Activated naive CD4-positive, alpha-beta T cell treated with anti-CD3 and anti-CD28 coated beads, Interleukin-2, amount 50 U/mL, for 24 hours (primary cell): Measurements from ENCODE around the gene MOB3A.
"Not testable (repeated sequence)": the region's sequence is repeated elsewhere in the genome, so short reads cannot be mapped to it uniquely, and the experiment has no call there.

ENCODE experiments used
- H3K27ac Mint-ChIP-seq: one replicate; pipeline ENCODE4 v1.8.0; 2021; ENCODE audit warnings: mild to moderate bottlenecking, mixed read lengths
- H3K27me3 Mint-ChIP-seq: one replicate; pipeline ENCODE4 v1.8.0; 2021; ENCODE audit warnings: mixed read lengths
- H3K36me3 Mint-ChIP-seq: one replicate; pipeline ENCODE4 v1.8.0; 2021; ENCODE audit warnings: mixed read lengths
- H3K4me1 Mint-ChIP-seq: one replicate; pipeline ENCODE4 v1.8.0; 2021; ENCODE audit warnings: mixed read lengths
- H3K4me3 Mint-ChIP-seq: one replicate; pipeline ENCODE4 v1.8.0; 2021; ENCODE audit warnings: mild to moderate bottlenecking, mixed read lengths
- H3K9me3 Mint-ChIP-seq: one replicate; pipeline ENCODE4 v1.8.0; 2021; ENCODE audit warnings: mixed read lengths

Gene MOB3A

DNA sequence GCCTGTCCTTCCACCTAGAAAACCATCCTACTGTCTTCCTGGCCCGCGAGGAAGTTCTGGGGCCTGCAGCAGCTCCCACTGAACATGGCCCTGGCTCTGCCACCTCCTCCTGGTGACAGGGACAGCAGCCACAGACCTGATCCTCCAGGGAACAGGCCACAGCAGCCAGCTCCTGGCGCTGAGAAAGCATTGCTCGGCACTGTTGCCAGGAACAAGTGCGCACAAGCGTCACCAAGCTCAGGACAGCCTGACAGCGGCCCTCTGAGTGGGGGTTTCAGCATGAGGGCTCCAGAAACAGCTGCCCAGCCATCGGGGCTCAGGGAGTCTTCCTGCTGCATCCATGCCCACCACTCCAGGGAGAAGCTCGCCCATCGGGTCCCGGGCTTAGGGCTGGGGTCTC lies 33.4 kb upstream of the MOB3A start:
- H3K36me3 Mint-ChIP-seq, result no peaks in the 10 kb centered on the region
- H3K9me3 Mint-ChIP-seq, result no peaks in the 10 kb centered on the region
- no peak overlapping the region for H3K4me3 Mint-ChIP-seq
- H3K27me3 Mint-ChIP-seq, result no peaks in the 10 kb centered on the region
- no peaks in the 10 kb centered on the region for H3K4me1 Mint-ChIP-seq
- no peak overlapping the region for H3K27ac Mint-ChIP-seq

DNA sequence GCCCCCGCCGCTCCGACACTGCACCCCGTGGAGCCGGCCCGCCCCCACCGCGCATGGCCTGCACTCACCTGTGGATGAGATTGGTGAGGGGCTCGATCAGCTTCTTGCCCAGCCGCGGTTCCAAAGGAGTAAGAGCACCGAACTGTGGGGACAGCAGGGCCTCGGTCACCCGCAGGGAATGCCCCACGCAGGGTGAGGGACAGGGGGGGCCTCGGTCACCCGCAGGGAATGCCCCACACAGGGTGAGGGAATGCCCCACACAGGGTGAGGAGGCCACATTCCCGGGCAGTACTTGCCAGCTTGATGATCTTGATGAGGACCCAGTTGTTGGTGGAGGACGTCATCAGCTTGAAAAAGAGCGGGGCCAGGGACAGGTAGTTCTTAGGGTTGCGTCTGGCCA lies 32.9 kb upstream of the MOB3A start:
- Mint-ChIP-seq H3K27ac (no peak overlapping the region), H3K36me3 (no peaks in the 10 kb centered on the region), H3K27me3 (no peaks in the 10 kb centered on the region), H3K9me3 (no peaks in the 10 kb centered on the region), H3K4me1 (no peaks in the 10 kb centered on the region), H3K4me3 (no peak overlapping the region)

DNA sequence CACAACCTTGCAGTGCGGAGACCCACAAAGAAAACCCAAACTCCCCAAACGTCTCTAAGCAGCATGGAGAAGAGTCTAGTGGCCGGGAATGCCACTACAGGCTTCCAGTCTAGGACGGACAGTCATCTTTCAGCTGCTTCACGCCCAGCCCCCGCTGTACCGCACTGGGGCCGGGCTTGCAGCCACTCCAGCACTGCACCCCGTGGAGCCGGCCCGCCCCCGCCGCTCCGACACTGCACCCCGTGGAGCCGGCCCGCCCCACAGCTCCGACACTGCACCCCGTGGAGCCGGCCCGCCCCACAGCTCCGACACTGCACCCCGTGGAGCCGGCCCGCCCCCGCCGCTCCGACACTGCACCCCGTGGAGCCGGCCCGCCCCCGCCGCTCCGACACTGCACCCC lies 32.1 kb upstream of the MOB3A start:
- H3K27ac Mint-ChIP-seq, H3K4me1 Mint-ChIP-seq, H3K36me3 Mint-ChIP-seq, H3K27me3 Mint-ChIP-seq, H3K4me3 Mint-ChIP-seq, H3K9me3 Mint-ChIP-seq: not testable (repeated sequence)

DNA sequence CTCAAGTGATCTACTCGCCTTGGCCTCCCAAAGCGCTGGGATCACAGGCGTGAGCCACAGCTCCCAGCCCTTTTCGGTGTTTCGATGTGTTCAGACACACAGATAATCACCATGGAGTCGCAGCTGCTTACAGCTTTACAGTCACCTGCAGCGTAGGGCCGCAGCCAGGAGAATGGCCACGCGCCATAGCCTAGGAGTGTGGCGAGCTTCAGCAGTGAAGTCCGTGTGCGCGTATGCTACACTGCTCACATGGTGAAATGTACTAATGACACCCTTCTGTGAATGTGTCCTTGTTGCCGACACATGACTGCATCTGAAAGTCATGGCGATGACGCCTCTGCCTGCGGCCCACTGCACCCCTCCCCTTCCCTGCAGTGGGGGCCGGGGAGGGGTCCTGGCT lies 31.6 kb upstream of the MOB3A start:
- Mint-ChIP-seq H3K9me3 (no peaks in the 10 kb centered on the region), H3K36me3 (no peaks in the 10 kb centered on the region), H3K27ac (no peak overlapping the region), H3K4me1 (no peaks in the 10 kb centered on the region), H3K4me3 (no peak overlapping the region), H3K27me3 (no peaks in the 10 kb centered on the region)

DNA sequence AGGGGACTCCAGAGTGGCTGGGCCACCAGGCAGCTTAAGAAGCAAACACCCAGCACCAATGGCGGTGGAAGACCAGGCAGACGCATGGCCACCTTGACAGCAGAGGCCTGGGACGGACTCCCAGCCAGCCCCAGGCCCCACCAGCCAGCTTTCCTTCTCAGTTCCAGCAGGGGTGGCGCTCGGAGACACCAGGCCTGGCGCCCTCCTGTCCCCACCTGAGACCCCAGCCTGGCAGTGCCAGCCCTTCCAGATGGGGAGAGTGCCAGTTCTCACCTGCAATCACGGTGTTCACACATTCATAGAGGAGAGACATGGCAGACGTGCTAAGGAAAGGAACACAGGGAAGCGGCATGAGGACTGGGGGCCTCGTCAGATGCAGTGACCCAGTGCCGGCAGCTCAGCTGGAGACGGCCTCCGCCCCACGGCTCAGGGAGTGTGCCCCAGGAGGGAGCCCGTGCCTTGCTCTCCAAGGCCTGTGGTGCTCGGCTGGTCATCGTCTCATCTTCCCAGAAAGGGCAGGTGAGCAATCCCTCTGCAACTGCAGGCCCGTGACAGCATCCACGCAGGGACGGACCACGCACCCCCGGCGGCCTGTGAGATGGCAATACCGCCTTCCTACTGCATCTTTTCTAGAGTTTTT lies 30.9 kb upstream of the MOB3A start:
- Mint-ChIP-seq H3K27ac (no peak overlapping the region), H3K9me3 (no peaks in the 10 kb centered on the region), H3K4me1 (no peaks in the 10 kb centered on the region), H3K36me3 (no peaks in the 10 kb centered on the region), H3K4me3 (no peak overlapping the region), H3K27me3 (no peaks in the 10 kb centered on the region)

DNA sequence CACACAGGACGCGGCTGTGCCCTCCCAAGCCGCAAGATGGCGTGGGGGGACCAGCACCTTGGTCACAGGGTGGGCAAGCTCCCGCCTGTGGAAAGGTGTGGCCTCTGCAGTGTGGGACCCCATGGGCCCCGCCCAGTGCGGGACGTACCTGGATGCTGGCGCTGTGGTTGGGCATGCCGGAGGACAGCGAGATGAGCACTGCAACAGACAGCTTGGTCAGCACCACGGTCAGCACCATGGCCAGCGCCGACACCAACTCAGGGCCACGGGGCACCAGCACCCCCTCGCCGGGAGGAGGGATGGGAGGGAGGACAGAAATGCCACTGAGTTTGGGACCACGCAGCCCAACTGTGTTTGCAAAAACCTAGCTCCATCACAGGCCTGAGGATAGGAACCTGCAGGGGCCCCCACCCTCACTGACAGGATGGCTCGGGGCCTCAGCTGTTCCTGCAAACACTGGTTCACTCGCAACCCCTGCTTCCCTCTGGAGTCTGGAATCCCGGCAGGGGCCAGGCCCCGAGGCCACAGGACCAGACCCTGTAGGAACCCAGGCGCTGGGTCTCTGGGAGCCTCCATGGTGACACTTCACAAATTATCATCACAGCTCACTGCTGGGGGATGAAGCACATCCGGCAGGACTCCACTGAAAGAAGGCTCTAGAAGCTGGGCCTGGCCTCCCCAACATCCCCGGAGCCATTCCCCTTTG lies 27.7 kb upstream of the MOB3A start:
- no peak overlapping the region for H3K27ac Mint-ChIP-seq
- no peaks in the 10 kb centered on the region for H3K4me1 Mint-ChIP-seq
- peaks cover under 1% of the 10 kb centered on the region for H3K36me3 Mint-ChIP-seq
- H3K4me3 Mint-ChIP-seq, result no peak overlapping the region
- H3K27me3 Mint-ChIP-seq, result no peaks in the 10 kb centered on the region
- no peaks in the 10 kb centered on the region for H3K9me3 Mint-ChIP-seq

DNA sequence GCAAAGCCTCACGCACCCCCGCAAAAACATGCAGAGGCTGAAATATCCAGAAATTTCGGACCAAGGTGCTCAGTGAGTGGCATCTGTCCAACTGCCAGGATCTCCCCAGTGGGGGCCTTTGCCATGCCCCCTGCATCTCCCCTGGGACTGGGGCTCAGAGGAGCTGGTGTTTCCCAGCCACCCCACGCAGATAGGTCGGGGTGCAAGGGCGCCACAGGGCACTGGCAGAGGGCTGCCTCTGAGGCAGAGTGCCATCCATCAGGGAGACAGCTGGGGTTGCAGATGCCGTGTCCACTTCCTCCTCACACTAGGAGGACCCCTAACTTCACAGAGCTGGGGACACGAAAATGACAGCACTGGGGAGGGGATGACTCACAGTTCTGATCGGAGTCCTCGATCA lies 26.9 kb upstream of the MOB3A start:
- no peak overlapping the region for H3K4me3 Mint-ChIP-seq
- H3K9me3 Mint-ChIP-seq, result no peaks in the 10 kb centered on the region
- no peaks in the 10 kb centered on the region for H3K4me1 Mint-ChIP-seq
- H3K36me3 Mint-ChIP-seq, result peaks cover 2% of the 10 kb centered on the region
- H3K27me3 Mint-ChIP-seq, result no peaks in the 10 kb centered on the region
- no peak overlapping the region for H3K27ac Mint-ChIP-seq

DNA sequence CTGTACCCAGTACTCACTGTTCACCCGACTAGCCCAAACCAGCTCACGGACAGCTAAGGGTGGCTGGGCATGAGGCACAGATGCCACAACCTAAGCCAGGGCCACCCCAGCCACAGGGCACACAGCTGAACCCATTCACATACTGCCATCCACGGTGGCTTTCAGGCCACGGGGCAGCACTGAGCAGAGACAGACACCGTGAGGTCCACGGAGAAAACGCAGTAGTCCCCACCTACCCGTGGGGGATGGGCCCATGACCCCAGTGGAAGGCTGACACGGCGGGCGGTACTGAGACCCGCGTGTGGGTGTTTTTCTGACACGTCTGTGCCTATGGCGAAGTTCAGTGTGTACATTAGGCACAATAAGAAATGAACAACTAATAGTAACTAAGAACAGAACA lies 26.1 kb upstream of the MOB3A start:
- H3K4me3 Mint-ChIP-seq, result no peak overlapping the region
- H3K4me1 Mint-ChIP-seq, result no peaks in the 10 kb centered on the region
- H3K36me3 Mint-ChIP-seq, result peaks cover 2% of the 10 kb centered on the region
- H3K27me3 Mint-ChIP-seq, result no peaks in the 10 kb centered on the region
- no peaks in the 10 kb centered on the region for H3K9me3 Mint-ChIP-seq
- H3K27ac Mint-ChIP-seq, result no peak overlapping the region

DNA sequence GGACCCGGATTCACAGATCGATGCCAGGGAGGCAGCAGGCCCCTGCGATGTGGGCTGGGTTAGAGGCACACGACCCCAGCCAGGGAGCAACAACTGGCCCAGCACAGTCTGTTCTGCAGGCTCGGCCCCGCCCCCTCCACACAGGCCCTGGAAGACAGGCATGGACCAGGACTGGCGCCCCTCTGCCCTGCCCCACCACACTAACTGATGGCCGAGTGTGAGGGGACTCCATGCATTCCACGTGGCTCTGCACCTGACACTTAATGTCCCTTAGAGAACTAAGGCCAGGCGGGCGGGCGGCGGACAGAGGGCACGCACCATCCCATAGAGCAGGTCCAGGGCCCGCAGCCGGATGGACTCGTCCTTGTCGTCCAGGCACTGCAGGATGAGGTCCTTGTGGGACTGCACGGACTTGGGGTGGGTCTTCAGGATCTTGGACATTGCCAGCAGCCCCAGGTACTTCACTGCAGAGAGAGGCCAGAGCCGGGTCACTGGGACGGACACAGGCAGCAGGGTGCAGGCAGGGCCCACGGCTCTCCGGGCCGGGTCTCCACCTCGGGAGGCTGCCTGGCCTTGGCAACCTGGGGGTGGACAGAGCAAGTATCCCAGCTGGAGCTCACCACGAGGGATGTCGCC lies 25.4 kb upstream of the MOB3A start:
- Mint-ChIP-seq H3K4me3 (no peak overlapping the region), H3K4me1 (no peaks in the 10 kb centered on the region), H3K27me3 (no peaks in the 10 kb centered on the region), H3K27ac (no peak overlapping the region), H3K36me3 (peaks cover 2% of the 10 kb centered on the region), H3K9me3 (no peaks in the 10 kb centered on the region)

DNA sequence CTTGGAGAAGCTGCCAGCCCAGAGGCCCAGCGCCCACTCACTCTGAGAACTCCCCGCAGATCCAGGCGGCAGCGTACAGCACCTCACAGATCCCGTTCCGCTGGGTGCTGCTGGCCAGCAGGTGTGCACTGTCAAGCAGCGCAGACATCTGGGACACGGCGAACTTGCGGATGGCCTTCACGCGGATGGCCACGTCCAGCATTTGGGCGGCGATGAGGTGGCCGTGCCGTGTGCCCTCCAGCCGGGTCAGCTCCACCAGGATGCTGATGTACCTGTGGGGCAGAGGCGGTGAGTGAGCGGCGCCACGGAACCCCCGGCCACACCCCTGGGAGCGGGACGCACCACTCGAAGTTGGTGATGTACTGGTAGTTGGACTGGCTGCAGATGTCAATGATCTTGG lies 24.7 kb upstream of the MOB3A start:
- Mint-ChIP-seq H3K4me1 (no peaks in the 10 kb centered on the region), H3K27ac (no peak overlapping the region), H3K4me3 (no peak overlapping the region)

DNA sequence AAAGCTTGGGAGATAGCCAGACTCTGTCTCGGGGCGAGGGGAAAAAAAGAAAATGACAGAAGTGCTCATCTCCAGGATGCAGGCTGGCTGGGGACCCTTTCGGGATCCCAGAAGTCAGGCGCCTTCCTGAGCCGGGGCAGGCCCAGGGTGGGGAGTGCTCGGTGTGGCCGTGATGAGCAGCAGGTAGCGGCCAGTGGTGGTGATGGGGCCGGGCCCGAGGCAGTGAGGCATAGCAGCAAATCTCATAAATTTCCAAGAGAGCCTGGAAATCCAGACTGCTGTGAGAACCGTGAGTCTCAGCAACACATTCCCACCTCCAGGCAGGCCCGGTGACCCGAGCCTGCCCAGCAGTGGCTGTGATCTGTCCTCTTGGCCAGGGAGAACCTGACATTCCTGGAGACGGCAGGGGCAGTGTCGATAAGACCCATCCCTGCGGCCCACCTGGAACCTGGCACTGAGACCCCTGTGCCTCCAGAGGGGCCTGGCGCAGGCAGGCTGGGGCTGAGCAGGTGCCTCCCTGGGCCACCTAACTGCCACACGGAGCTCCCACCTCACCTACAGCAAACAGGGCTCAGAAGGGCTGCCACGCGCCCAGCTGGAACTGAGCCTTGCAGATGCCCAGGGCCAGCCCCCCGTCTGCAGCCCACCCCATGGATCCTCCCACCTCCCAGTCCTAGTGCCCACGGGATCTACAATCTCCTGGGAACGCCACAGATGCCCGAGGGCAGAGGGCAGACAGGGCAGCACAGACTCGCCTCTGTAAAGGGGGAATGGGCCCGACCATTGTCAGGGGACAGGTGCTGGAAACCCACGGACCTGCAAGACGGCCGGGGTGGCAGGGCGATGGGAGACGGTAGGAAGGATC lies 24.0 kb upstream of the MOB3A start:
- Mint-ChIP-seq H3K4me1 (no peaks in the 10 kb centered on the region), H3K27me3 (no peaks in the 10 kb centered on the region), H3K9me3 (no peaks in the 10 kb centered on the region), H3K4me3 (no peak overlapping the region), H3K36me3 (peaks cover 3% of the 10 kb centered on the region), H3K27ac (no peak overlapping the region)

More for the DNA sequence above, 24.7 kb upstream of the MOB3A start:
- H3K27me3 Mint-ChIP-seq, result no peaks in the 10 kb centered on the region
- H3K9me3 Mint-ChIP-seq, result no peaks in the 10 kb centered on the region
- peaks cover 2% of the 10 kb centered on the region for H3K36me3 Mint-ChIP-seq

DNA sequence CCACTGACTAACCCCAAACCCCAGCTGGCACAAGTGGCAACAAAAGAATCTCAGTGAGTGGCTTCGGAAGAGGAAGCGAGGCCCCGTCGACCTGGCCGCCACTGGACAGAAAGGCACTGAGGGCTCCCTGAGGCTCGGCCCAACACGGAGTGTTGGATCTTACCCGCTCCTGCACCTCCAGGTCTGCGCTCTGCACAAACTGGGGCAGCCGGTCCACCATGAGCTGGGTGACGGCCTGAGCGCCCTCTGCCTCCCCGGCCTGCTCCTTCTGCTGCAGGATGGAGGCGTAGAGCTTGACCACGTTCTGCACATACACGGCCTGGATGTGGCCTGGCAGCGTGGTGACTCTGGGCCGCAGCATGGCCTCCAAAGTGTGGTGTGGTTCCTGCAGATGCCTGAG lies 22.3 kb upstream of the MOB3A start:
- H3K36me3 Mint-ChIP-seq, result peaks cover 6% of the 10 kb centered on the region

DNA sequence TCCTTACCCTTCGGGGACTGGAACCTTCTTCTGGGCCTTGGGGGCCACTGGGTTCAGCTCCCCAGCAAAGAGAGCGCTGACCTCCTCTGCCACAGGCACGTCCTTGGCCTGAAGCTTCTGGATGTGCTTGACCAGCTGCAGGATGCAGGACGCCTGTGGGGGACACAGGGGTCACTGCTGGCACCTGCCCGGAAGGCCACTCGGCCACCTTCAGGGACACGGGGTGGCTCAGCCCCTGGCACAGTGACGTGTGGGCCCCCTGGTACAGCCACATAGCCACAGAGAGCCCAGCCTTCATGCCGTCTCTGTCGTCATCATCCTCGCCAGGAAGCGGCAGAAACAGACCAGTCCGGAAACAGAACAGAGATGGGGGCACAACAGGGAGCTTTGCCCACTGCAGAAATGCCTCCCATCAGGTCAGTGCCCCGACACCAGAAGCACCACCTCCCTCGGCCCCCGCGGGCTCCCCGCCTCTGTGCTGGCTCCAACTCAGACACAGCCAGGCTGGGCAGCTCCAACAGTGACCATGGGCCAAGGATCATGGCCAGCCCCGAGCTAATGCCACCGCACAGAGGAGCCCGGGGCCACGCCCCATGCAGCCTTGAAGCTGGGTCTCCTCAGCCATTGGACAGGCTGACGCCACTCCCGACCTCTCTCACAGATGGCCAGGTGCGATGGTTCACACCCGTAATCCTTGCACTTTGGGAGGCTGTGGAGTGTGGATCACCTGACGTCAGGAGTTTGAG lies 21.3 kb upstream of the MOB3A start:
- Mint-ChIP-seq H3K4me1 (peaks cover 1% of the 10 kb centered on the region), H3K9me3 (no peaks in the 10 kb centered on the region), H3K27ac (no peak overlapping the region), H3K27me3 (no peaks in the 10 kb centered on the region), H3K36me3 (peaks cover 6% of the 10 kb centered on the region), H3K4me3 (no peak overlapping the region)

More for the DNA sequence above, 22.3 kb upstream of the MOB3A start:
- no peaks in the 10 kb centered on the region for H3K27me3 Mint-ChIP-seq
- H3K4me1 Mint-ChIP-seq, result no peaks in the 10 kb centered on the region
- no peak overlapping the region for H3K27ac Mint-ChIP-seq
- no peak overlapping the region for H3K4me3 Mint-ChIP-seq
- H3K9me3 Mint-ChIP-seq, result no peaks in the 10 kb centered on the region

DNA sequence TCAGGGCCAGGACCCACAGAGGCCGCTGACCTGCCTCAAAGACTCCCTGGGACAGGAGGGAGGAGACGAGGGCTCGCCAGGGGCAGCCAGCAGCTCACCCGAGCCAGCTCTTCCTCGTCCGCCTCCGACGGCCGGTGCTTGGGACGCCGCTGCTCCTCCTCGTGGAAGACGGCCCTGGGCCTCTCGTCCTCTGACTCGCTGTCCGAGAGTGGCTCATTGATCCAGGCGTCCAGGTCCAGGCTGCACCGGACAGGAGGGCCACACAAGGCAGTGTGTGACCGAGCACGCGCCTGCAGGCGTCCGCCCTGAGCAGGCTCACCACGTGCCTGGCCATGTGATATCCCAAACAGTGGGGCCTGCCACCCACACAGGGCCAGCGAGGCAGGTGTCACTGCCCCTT lies 20.4 kb upstream of the MOB3A start:
- Mint-ChIP-seq H3K27me3 (no peaks in the 10 kb centered on the region), H3K4me1 (peaks cover 5% of the 10 kb centered on the region), H3K4me3 (no peak overlapping the region), H3K27ac (no peak overlapping the region), H3K9me3 (no peaks in the 10 kb centered on the region), H3K36me3 (peaks cover 6% of the 10 kb centered on the region)

DNA sequence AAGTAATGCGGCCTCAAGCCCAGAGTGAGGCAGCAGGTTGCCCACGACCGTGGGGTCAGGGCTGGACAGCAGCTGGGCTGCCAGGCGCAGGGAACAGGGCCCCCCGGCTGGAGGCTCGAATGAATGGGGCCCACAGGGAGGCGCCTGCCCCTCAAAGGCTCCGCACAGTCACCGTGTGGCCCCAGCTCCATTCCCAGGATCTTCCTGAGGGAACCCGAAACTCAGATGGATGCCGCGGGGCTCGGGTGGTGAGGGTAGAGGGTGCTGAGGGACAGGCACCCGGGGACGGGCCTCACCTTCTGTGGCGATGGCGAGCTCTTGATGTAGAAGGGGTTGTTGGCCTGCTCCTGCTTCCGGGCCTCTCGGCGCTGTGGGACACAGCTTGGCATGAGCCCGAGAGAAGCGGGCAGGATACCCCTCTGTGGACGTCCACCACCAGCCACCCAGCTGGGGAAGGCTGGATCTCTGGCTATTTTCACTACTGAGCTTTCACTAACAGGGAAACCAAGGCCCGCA lies 19.8 kb upstream of the MOB3A start:
- no peaks in the 10 kb centered on the region for H3K9me3 Mint-ChIP-seq
- H3K27me3 Mint-ChIP-seq, result no peaks in the 10 kb centered on the region
- no peak overlapping the region for H3K27ac Mint-ChIP-seq
- peaks cover 6% of the 10 kb centered on the region for H3K36me3 Mint-ChIP-seq
- no peak overlapping the region for H3K4me3 Mint-ChIP-seq
- peaks cover 5% of the 10 kb centered on the region for H3K4me1 Mint-ChIP-seq
